HG03108 (cell line): ENCODE results near the gene CLPSL1.

Experiments used
- ATAC-seq: cut with Tn5 transposase; IDR thresholded peaks from one replicate; pipeline ENCODE4 v1.9.1; 2021; ENCODE audit warnings: moderate library complexity; ENCODE audit not compliant: unreplicated experiment

The CLPSL1 gene

GRCh38 chr6:35757456-35758123, 23.2 kb upstream of the CLPSL1 start:
- no peak for ATAC-seq

GRCh38 chr6:35759426-35759825, 21.4 kb upstream of the CLPSL1 start:
- no peak for ATAC-seq

- ATAC-seq, result no peak
Observed at GRCh38 chr6:35765739-35766138, 15.1 kb upstream of the CLPSL1 start.

GRCh38 chr6:35769211-35769610, 11.6 kb upstream of the CLPSL1 start:
- ATAC-seq, result no peak

- no peak for ATAC-seq
Observed at GRCh38 chr6:35771343-35771627, 9.5 kb upstream of the CLPSL1 start.

- ATAC-seq, result no peak
Observed at GRCh38 chr6:35774116-35774794, 6.6 kb upstream of the CLPSL1 start.

- ATAC-seq, result no peak
Observed at GRCh38 chr6:35775031-35775430, 5.8 kb upstream of the CLPSL1 start.

GRCh38 chr6:35776364-35777215, 4.2 kb upstream of the CLPSL1 start, which contains the start of gene CLPSL2:
Gene CLPSL2 (plus strand): TSS chr6:35776598. CDS start chr6:35776619, 21 bp downstream.
- ATAC-seq, result no peak

- no peak for ATAC-seq
Observed at GRCh38 chr6:35777356-35778102, 3.3 kb upstream of the CLPSL1 start.

GRCh38 chr6:35778437-35778836, 2.4 kb upstream of the CLPSL1 start:
- ATAC-seq, result no peak

GRCh38 chr6:35781290-35781689, 471 bp downstream of the CLPSL1 start:
- ATAC-seq, result no peak

- ATAC-seq, result no peak
Observed at GRCh38 chr6:35782424-35782823, 1.6 kb downstream of the CLPSL1 start.

GRCh38 chr6:35784200-35784599, 3.4 kb downstream of the CLPSL1 start:
- no peak for ATAC-seq

GRCh38 chr6:35786272-35786671, 5.5 kb downstream of the CLPSL1 start:
- no peak for ATAC-seq

- no peak for ATAC-seq
Observed at GRCh38 chr6:35786810-35787209, 6.0 kb downstream of the CLPSL1 start.

GRCh38 chr6:35787266-35788218, 6.7 kb downstream of the CLPSL1 start:
- no peak for ATAC-seq

- no peak for ATAC-seq
Observed at GRCh38 chr6:35788423-35788982, 7.7 kb downstream of the CLPSL1 start.

- no peak for ATAC-seq
Observed at GRCh38 chr6:35790683-35791082, 9.9 kb downstream of the CLPSL1 start.

- ATAC-seq, result no peak
Observed at GRCh38 chr6:35794536-35795452, 14.0 kb downstream of the CLPSL1 start.
